Breast epithelium (tissue), 4 donors: Measurements from ENCODE around the gene NLRP9. TPM values are rescaled to one million over a fixed set of nuclear protein-coding genes. Genes with fewer than 3 reads are reported as not detected.

Experiments used
- DNase-seq, 2 donors: peaks; one replicate each; pipeline ENCODE4 v3.0.0-alpha.2; 2019; ENCODE audit warnings: low spot score in 2 of 2
- H3K27ac ChIP-seq, 2 donors: fragments of 200-600 bp; sonication (generic) in 1 of 2; one replicate each; pipeline ENCODE4 v1.5.1; 2016 to 2019; ENCODE audit warnings: mild to moderate bottlenecking in 1 of 2
- H3K27me3 ChIP-seq, 2 donors: fragments of 200-600 bp; sonication (generic) in 1 of 2; one replicate each; pipeline versions ENCODE4 v1.5.1 to v1.6.0; 2017 to 2019; ENCODE audit warnings: control low read depth in 1 of 2, mild to moderate bottlenecking in 1 of 2
- H3K36me3 ChIP-seq: fragments of 200-600 bp; one replicate; pipeline ENCODE4 v1.5.1; 2019
- H3K4me1 ChIP-seq, 2 donors: fragments of 200-600 bp; sonication (generic); one replicate each; pipeline ENCODE4 v1.5.1; 2016 to 2019; ENCODE audit warnings: control low read depth in 1 of 2
- H3K4me3 ChIP-seq, 3 donors: fragments of 200-600 bp; sonication (generic); 1 replicate in 2 of 3; 2 replicates in 1 of 3; pipeline ENCODE4 v1.5.1; 2016 to 2019; ENCODE audit warnings: mild to moderate bottlenecking in 3 of 3, moderate library complexity in 2 of 3
- H3K9me3 ChIP-seq, 2 donors: fragments of 200-600 bp; sonication (generic) in 1 of 2; one replicate each; pipeline ENCODE4 v1.5.1; 2016 to 2019; ENCODE audit warnings: control low read depth in 1 of 2
- POLR2A ChIP-seq: fragments of 450-650 bp; IDR thresholded peaks from one replicate; pipeline ENCODE4 v1.6.1; 2016; ENCODE audit warnings: antibody characterized with exemption, mild to moderate bottlenecking, moderate library complexity
- POLR2AphosphoS5 ChIP-seq, 3 donors: sonication (generic); formaldehyde crosslinking; IDR thresholded peaks; one replicate each; pipeline ENCODE4 v1.6.1; 2017; ENCODE audit warnings: antibody characterized with exemption in 3 of 3
- intact Hi-C: fragments of 100-400 bp; cut with DNase I; formaldehyde crosslinking; loops from one replicate; pipeline ENCODE4 v1.15.1; 2023; ENCODE audit warnings: low total_unique reads
- total RNA-seq, 3 donors: library from RNA; depleted of rRNA; stranded (reverse); fragments of >200 nt; gene quantifications; one replicate each; pipeline ENCODE4 v1.1.0, GENCODE V29; 2016
- TF ChIP-seq, protein P1 (sequence below), 3 donors: fragments of 450-650 bp; IDR thresholded peaks; one replicate each; pipeline ENCODE4 v1.5.1; 2016 to 2017; ENCODE audit warnings: antibody characterized with exemption in 3 of 3, mild to moderate bottlenecking in 3 of 3, moderate library complexity in 3 of 3

Gene NLRP9
- total RNA-seq, 3 donors from 2014 or later, result not detected

DNA sequence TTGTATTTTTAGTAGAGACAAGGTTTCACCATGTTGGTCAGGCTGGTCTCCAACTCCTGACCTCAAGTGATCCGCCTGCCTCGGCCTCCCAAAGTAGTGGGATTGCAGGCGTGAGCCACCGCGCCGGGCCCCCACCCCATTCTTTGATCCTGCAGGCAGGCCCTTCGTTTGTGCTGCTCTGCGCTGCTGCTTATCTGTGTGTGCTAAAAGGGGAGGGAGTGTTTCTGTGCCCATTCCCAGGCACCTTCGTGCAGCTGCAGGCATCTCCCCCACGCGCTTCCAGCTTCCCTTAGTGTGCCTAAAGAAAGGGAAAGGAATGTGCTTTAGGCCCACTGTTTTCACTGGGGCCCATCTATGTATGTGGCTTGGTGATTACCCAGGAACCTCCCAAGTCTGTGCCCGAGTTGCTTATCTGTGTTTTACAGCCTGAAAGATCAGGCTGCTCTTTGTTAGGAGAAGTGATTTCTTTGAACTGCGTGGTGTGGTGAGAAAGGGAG is 36.0 kb downstream of the NLRP9 start:
- Histone ChIP-seq H3K27me3 (no peaks in the 10 kb centered on the region), H3K27ac (no peak overlapping the region), H3K4me3 (no peak overlapping the region), H3K4me1 (no peaks in the 10 kb centered on the region), H3K9me3 (peaks cover 0 to 6% of the 10 kb centered on the region in 2 donors), H3K36me3 (no peaks in the 10 kb centered on the region)
- TF ChIP-seq, protein P1, sequence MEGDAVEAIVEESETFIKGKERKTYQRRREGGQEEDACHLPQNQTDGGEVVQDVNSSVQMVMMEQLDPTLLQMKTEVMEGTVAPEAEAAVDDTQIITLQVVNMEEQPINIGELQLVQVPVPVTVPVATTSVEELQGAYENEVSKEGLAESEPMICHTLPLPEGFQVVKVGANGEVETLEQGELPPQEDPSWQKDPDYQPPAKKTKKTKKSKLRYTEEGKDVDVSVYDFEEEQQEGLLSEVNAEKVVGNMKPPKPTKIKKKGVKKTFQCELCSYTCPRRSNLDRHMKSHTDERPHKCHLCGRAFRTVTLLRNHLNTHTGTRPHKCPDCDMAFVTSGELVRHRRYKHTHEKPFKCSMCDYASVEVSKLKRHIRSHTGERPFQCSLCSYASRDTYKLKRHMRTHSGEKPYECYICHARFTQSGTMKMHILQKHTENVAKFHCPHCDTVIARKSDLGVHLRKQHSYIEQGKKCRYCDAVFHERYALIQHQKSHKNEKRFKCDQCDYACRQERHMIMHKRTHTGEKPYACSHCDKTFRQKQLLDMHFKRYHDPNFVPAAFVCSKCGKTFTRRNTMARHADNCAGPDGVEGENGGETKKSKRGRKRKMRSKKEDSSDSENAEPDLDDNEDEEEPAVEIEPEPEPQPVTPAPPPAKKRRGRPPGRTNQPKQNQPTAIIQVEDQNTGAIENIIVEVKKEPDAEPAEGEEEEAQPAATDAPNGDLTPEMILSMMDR (IDR thresholded peaks at IDR 0.05), result no peak
- TF ChIP-seq POLR2A, result no peak
- no peak for TF ChIP-seq POLR2AphosphoS5 (IDR thresholded peaks at IDR 0.05)
- DNase-seq, result no peak
- intact Hi-C loops, result no loop called here

DNA sequence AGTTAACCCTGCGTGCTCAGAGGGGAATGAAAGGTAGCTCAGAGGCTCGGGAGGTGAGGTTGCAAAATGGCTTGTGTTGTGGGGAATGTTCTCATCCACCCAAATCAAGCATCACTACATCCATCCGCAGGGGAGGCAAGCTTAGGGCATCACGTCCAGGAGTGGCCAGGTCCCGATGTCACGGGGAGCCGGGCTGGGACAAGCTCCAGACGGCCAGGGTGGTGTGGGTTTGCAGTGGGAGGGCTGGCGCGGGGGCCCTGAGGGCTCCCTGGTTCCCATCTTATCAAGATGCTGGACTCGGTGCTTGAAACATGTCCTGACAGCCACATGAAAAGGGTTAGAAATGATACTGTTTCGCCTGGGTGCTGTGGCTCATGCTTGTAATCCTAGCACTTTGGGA is 37.4 kb downstream of the NLRP9 start:
- intact Hi-C loops, result no loop called here
- no peak for DNase-seq
- Histone ChIP-seq H3K4me1 (no peaks in the 10 kb centered on the region), H3K27me3 (no peaks in the 10 kb centered on the region), H3K27ac (no peak overlapping the region), H3K9me3 (peaks cover 0 to 6% of the 10 kb centered on the region in 2 donors), H3K4me3 (no peak overlapping the region), H3K36me3 (no peaks in the 10 kb centered on the region)
- TF ChIP-seq, protein P1 (IDR thresholded peaks at IDR 0.05), result no peak
- TF ChIP-seq POLR2AphosphoS5 (IDR thresholded peaks at IDR 0.05) (no peak), POLR2A (no peak)

DNA sequence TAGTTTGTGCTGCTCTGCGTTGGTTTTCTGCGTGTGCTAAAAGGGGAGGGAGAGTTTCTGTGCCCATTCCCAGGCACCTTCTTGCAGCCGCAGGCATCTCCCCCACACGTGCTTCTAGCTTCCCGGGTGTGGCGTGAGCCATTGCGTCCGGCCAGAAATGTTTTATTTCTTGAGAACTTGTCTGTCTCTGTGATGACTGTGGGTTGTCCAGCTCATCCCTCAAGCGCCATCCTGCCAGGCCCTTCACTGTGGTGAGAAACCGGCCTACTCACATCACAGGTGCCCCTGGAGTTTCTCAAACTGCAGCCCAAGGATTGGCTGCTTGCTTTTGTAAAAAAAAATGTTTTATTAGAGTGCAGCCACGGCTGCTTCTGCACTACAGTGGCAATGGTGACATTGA is 39.0 kb downstream of the NLRP9 start:
- no peaks in the 10 kb centered on the region for H3K27me3 ChIP-seq
- no peak for DNase-seq
- H3K9me3 ChIP-seq, result peaks cover 0 to 6% of the 10 kb centered on the region in 2 donors
- H3K4me1 ChIP-seq, result no peaks in the 10 kb centered on the region
- TF ChIP-seq, protein P1 (IDR thresholded peaks at IDR 0.05), result no peak
- TF ChIP-seq POLR2AphosphoS5 (IDR thresholded peaks at IDR 0.05), result no peak
- no peak for TF ChIP-seq POLR2A
- no peak overlapping the region for H3K27ac ChIP-seq
- intact Hi-C loops, result no loop called here
- H3K36me3 ChIP-seq, result no peaks in the 10 kb centered on the region
- H3K4me3 ChIP-seq, result no peak overlapping the region

DNA sequence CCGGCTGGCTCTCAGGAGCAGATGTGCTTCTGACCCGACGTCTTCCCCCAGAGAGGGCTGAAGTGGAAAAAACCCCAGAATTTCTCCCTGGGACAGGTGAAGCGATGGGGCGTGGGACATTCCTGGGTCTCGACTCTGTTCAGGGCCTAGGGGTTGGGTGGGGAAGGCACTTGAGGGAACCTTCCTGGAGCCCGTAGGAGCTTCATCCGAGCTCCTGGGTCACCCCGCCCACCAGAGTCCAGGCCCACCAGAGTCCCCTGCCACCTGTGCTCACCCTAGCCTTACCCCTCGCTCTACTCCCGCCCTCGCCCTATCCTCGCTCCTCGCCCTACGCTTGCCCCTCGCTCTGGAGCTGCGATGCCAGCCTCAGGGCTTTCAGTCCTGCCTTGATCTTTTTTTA is 39.9 kb downstream of the NLRP9 start:
- Histone ChIP-seq H3K36me3 (no peaks in the 10 kb centered on the region), H3K4me1 (no peaks in the 10 kb centered on the region), H3K9me3 (no peaks in the 10 kb centered on the region), H3K4me3 (no peak overlapping the region), H3K27ac (no peak overlapping the region), H3K27me3 (no peaks in the 10 kb centered on the region)
- TF ChIP-seq, protein P1 (IDR thresholded peaks at IDR 0.05), result no peak
- TF ChIP-seq POLR2AphosphoS5 (IDR thresholded peaks at IDR 0.05) (no peak), POLR2A (no peak)
- no peak for DNase-seq
- intact Hi-C loops, result no loop called here

DNA sequence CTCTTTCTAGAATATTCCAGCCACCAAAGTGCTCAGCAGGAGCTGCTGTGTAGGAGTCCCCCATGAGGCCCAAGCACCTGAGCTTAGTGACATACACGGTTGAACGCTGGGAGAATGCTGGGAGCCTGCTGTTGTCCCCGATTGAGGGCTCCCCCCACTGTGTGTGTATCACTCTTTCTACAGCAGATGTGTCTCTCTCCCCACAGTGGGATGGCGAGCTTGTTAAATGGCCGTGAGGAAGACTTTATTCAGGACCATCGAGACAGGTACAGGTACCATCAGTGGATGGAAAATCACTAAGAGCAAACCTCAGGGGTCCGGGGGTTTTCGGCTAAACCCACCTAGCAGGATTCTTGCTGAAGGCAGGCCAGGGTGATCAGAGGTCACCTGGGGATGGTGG is 40.5 kb downstream of the NLRP9 start:
- no peaks in the 10 kb centered on the region for H3K36me3 ChIP-seq
- H3K9me3 ChIP-seq, result no peaks in the 10 kb centered on the region
- no peak for DNase-seq
- H3K4me3 ChIP-seq, result no peak overlapping the region
- intact Hi-C loops, result no loop called here
- TF ChIP-seq, protein P1 (IDR thresholded peaks at IDR 0.05), result no peak
- no peak for TF ChIP-seq POLR2A
- no peak for TF ChIP-seq POLR2AphosphoS5 (IDR thresholded peaks at IDR 0.05)
- H3K4me1 ChIP-seq, result no peaks in the 10 kb centered on the region
- no peak overlapping the region for H3K27ac ChIP-seq
- H3K27me3 ChIP-seq, result no peaks in the 10 kb centered on the region
